IMR-90 (cell line): Measurements from ENCODE around the gene UBE2QL1. TPM values are rescaled to one million over a fixed set of nuclear protein-coding genes. Genes with fewer than 3 reads are reported as not detected.

Source experiments
- ATAC-seq: fragments of 200-7000 bp; cut with Tn5 transposase; 2 replicates; pipeline ENCODE4 v1.9.1; 2020; ENCODE audit warnings: low read depth, mild to moderate bottlenecking, moderate library complexity
- BruUV-seq: library from RNA; stranded (reverse); fragments of 400-500 nt; replicated peaks from 2 replicates; lab custom pipeline; 2021; lab: Mats Ljungman, UMichigan
- CTCF ChIA-PET: fragments of 300-600 bp; formaldehyde crosslinking; extraction: SDS; loops from one replicate; lab custom pipeline; 2021; ENCODE audit warnings: antibody characterized with exemption; lab: Yijun Ruan, JAX
- POLR2A ChIA-PET: fragments of 300-600 bp; sonication (Branson Sonifier 250); formaldehyde crosslinking; loops from one replicate; lab custom pipeline; 2022; ENCODE audit warnings: antibody characterized with exemption; ENCODE audit not compliant: unreplicated experiment; lab: Charles Lee
- DNase-seq: peaks from one replicate; pipeline ENCODE4 v3.0.0; 2013
- H2AFZ ChIP-seq: replicated peaks from 2 replicates; pipeline ENCODE3; 2013; ENCODE audit warnings: low read length, mild to moderate bottlenecking; ENCODE audit not compliant: poor library complexity
- H2AK5ac ChIP-seq: 2 replicates; pipeline ENCODE4 v1.6.1; 2013; ENCODE audit warnings: low read depth, low read length, inconsistent platforms
- H2AK9ac ChIP-seq: replicated peaks from 2 replicates; pipeline ENCODE3; 2013; ENCODE audit warnings: mild to moderate bottlenecking, low read depth, low read length, moderate library complexity; ENCODE audit not compliant: poor library complexity
- H2BK120ac ChIP-seq: 2 replicates; pipeline ENCODE4 v1.6.1; 2013; ENCODE audit warnings: low read depth, low read length, inconsistent platforms
- H2BK15ac ChIP-seq: 3 replicates; pipeline ENCODE4 v1.6.1; 2013; ENCODE audit warnings: low read depth, low read length, inconsistent platforms
- H2BK20ac ChIP-seq: 2 replicates; pipeline ENCODE4 v1.6.1; 2013; ENCODE audit warnings: low read depth, mild to moderate bottlenecking, inconsistent platforms, low read length, moderate library complexity
- H2BK5ac ChIP-seq: 2 replicates; pipeline ENCODE4 v1.6.1; 2013; ENCODE audit warnings: mild to moderate bottlenecking, low read depth, low read length, inconsistent platforms; ENCODE audit not compliant: poor library complexity, severe bottlenecking
- H3K14ac ChIP-seq: replicated peaks from 2 replicates; pipeline ENCODE4 v1.6.1; 2013; ENCODE audit warnings: low read depth, low read length, inconsistent platforms
- H3K18ac ChIP-seq: 2 replicates; pipeline ENCODE4 v1.6.1; 2013; ENCODE audit warnings: low read depth, low read length, control low read depth
- H3K23ac ChIP-seq: 2 replicates; pipeline ENCODE4 v1.6.1; 2013; ENCODE audit warnings: low read depth, low read length, inconsistent platforms
- H3K27ac ChIP-seq: 2 replicates; pipeline ENCODE4 v1.5.1; 2013; ENCODE audit warnings: mild to moderate bottlenecking, control low read depth, low read length; ENCODE audit not compliant: insufficient read depth
- H3K27me3 ChIP-seq: 2 replicates; pipeline ENCODE4 v1.6.1; 2013; ENCODE audit warnings: low read length; ENCODE audit not compliant: control insufficient read depth, insufficient read depth
- H3K36me3 ChIP-seq: 2 replicates; pipeline ENCODE4 v1.6.1; 2013; ENCODE audit warnings: low read length, mixed read lengths; ENCODE audit not compliant: control insufficient read depth, insufficient read depth
- H3K4ac ChIP-seq: 2 replicates; pipeline ENCODE4 v1.6.1; 2013; ENCODE audit warnings: low read depth, low read length, inconsistent platforms
- H3K4me1 ChIP-seq: 2 replicates; pipeline ENCODE4 v1.6.1; 2013; ENCODE audit warnings: low read length, mixed read lengths; ENCODE audit not compliant: control insufficient read depth, insufficient read depth
- H3K4me2 ChIP-seq: 2 replicates; pipeline ENCODE4 v1.6.1; 2013; ENCODE audit warnings: low read depth, mild to moderate bottlenecking, control low read depth, low read length, moderate library complexity
- H3K4me3 ChIP-seq: 2 replicates; pipeline ENCODE4 v1.5.1; 2013; ENCODE audit warnings: low read depth, mild to moderate bottlenecking, control low read depth, low read length, moderate library complexity; ENCODE audit not compliant: insufficient read depth
- H3K56ac ChIP-seq: 2 replicates; pipeline ENCODE4 v1.6.1; 2013; ENCODE audit warnings: low read length, inconsistent platforms; ENCODE audit not compliant: insufficient read depth; ENCODE audit errors: extremely low read depth
- H3K79me1 ChIP-seq, 2 experiments: 2 replicates each; pipeline ENCODE4 v1.6.1; 2013; ENCODE audit warnings: low read length in 2 of 2, inconsistent platforms in 1 of 2, low read depth in 1 of 2
- H3K9ac ChIP-seq: 2 replicates; pipeline ENCODE4 v1.6.1; 2013; ENCODE audit warnings: low read depth, low read length, control low read depth
- H3K9me1 ChIP-seq: 2 replicates; pipeline ENCODE4 v1.6.1; 2013; ENCODE audit warnings: low read length, inconsistent platforms; ENCODE audit not compliant: insufficient read depth
- H3K9me3 ChIP-seq: 2 replicates; pipeline ENCODE4 v1.6.1; 2013; ENCODE audit warnings: low read length; ENCODE audit not compliant: control insufficient read depth, insufficient read depth
- H4K20me1 ChIP-seq: 2 replicates; pipeline ENCODE4 v1.6.1; 2013; ENCODE audit warnings: low read length, inconsistent platforms; ENCODE audit not compliant: insufficient read depth
- H4K5ac ChIP-seq: 2 replicates; pipeline ENCODE4 v1.6.1; 2013; ENCODE audit warnings: mild to moderate bottlenecking, low read depth, low read length, control low read depth
- H4K8ac ChIP-seq, 2 experiments: 2 replicates each; pipeline ENCODE4 v1.6.1; 2013; ENCODE audit warnings: low read depth in 2 of 2, low read length in 2 of 2, control low read depth in 1 of 2, inconsistent platforms in 1 of 2
- H4K91ac ChIP-seq: 2 replicates; pipeline ENCODE4 v1.6.1; 2013; ENCODE audit warnings: low read depth, low read length, inconsistent platforms; ENCODE audit not compliant: insufficient read depth
- BHLHE40 ChIP-seq: fragments of 150-350 bp; IDR thresholded peaks from 2 replicates; pipeline ENCODE4 v1.6.1; 2016; ENCODE audit warnings: mild to moderate bottlenecking, low read depth, low read length
- MAFK ChIP-seq: IDR thresholded peaks from 2 replicates; pipeline ENCODE4 v1.6.1; 2012; ENCODE audit warnings: low read depth, low read length, improper control_type of control experiment
- RAD21 ChIP-seq: IDR thresholded peaks from 2 replicates; pipeline ENCODE4 v1.6.1; 2012; ENCODE audit warnings: low read length, improper control_type of control experiment
- RFX5 ChIP-seq: IDR thresholded peaks from 2 replicates; pipeline ENCODE4 v1.8.0; 2012; ENCODE audit warnings: low read depth, mild to moderate bottlenecking, low read length, moderate library complexity
- WGBS, 2 experiments: methylation state at CpG; one replicate each; pipeline versions ENCODE4 v1.1.5 to v1.1.7; 2013; ENCODE audit warnings: missing lambda C conversion rate in 2 of 2; ENCODE audit not compliant: insufficient read length in 1 of 2; ENCODE audit errors: extremely low coverage in 2 of 2; 5-methylcytosine and 5-hydroxymethylcytosine counted together
- dilution Hi-C: fragments of 300-500 bp; cut with HindIII; formaldehyde crosslinking; loops from one replicate; pipeline ENCODE4 v1.14.3; 2018; ENCODE audit warnings: low sequenced_read_pairs; ENCODE audit not compliant: unreplicated experiment
- in situ Hi-C: fragments of 300-500 bp; cut with MboI; formaldehyde crosslinking; loops from 3 replicates; pipeline ENCODE4 v1.14.3; 2019; ENCODE audit warnings: low sequenced_read_pairs, inconsistent platforms, mixed read lengths
- intact Hi-C: fragments of 100-400 bp; cut with micrococcal nuclease; formaldehyde crosslinking; loops from 2 replicates; pipeline ENCODE4 v1.10.0; 2022
- polyA plus RNA-seq, 3 experiments: library from polyadenylated mRNA; depleted of rRNA; stranded (reverse); fragments of >200 nt; gene quantifications; 2 replicates each; pipeline ENCODE4 v1.2.3, GENCODE V29; 2012; ENCODE audit warnings: low replicate concordance in 1 of 3
- total RNA-seq: library from RNA; depleted of rRNA; stranded (reverse); fragments of >200 nt; gene quantifications from 2 replicates; pipeline ENCODE4 v1.2.3, GENCODE V29; 2012
- TF ChIP-seq, protein P1 (sequence below): fragments of 150-350 bp; IDR thresholded peaks from 2 replicates; pipeline ENCODE4 v1.6.1; 2016; ENCODE audit warnings: low read depth, mild to moderate bottlenecking, low read length, moderate library complexity, borderline replicate concordance

Gene UBE2QL1
- total and polyA plus RNA-seq, 2 of the 4 experiments (the other 2 are of a cell fraction), result not detected

DNA sequence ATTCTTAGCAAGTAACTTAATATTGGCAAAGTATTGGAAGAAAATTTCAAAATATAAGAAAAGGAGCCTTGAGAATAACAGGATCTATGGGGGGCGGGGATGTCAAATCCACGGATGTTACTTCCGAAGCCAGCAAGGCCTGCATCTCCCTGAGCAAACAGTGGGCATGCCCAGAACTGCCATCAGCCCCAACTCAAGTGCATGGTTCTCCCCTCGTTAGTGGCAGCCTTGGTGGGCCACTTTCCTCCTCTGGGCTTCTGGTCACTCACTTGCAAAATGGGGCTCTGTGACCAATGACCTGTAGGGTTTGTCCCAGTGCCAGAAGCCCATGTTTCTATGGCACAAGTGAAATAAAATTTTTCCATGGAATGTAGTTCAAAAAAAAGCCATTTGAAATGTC is 43.1 kb upstream of the UBE2QL1 start:
- Histone ChIP-seq H3K56ac (no peak overlapping the region), H4K5ac (no peak overlapping the region), H4K91ac (no peak overlapping the region), H3K9me3 (no peaks in the 10 kb centered on the region), H3K14ac (no peak overlapping the region), H2AFZ (no peak overlapping the region), H2BK5ac (no peak overlapping the region), H4K8ac (no peak overlapping the region), H4K20me1 (no peaks in the 10 kb centered on the region), H3K9ac (no peak overlapping the region), H3K4me1 (no peaks in the 10 kb centered on the region), H3K27me3 (no peaks in the 10 kb centered on the region), H2AK9ac (no peak overlapping the region), H2BK15ac (no peak overlapping the region), H3K4me3 (no peak overlapping the region), H3K18ac (no peak overlapping the region), H2BK20ac (no peak overlapping the region), H3K9me1 (no peaks in the 10 kb centered on the region), H2BK120ac (no peak overlapping the region), H3K4ac (no peak overlapping the region), H3K79me1 (no peaks in the 10 kb centered on the region), H2AK5ac (no peak overlapping the region), H3K27ac (no peak overlapping the region), H3K4me2 (no peak overlapping the region), H3K23ac (no peak overlapping the region), H3K36me3 (no peaks in the 10 kb centered on the region)
- DNase-seq (no peak), ATAC-seq (no peak)
- no peak for TF ChIP-seq RFX5
- TF ChIP-seq BHLHE40, result no peak
- TF ChIP-seq RAD21, result no peak
- no peak for TF ChIP-seq MAFK
- TF ChIP-seq, protein P1, sequence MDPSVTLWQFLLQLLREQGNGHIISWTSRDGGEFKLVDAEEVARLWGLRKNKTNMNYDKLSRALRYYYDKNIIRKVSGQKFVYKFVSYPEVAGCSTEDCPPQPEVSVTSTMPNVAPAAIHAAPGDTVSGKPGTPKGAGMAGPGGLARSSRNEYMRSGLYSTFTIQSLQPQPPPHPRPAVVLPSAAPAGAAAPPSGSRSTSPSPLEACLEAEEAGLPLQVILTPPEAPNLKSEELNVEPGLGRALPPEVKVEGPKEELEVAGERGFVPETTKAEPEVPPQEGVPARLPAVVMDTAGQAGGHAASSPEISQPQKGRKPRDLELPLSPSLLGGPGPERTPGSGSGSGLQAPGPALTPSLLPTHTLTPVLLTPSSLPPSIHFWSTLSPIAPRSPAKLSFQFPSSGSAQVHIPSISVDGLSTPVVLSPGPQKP, result no peak
- ChIA-PET CTCF (no interaction called here), POLR2A (no interaction called here)
- no CpG with 5 or more reads among the region's 4 CpGs for WGBS, 2 experiments
- BruUV-seq, result no TSS peak
- dilution Hi-C loops (no loop called here), in situ Hi-C loops (no loop called here), intact Hi-C loops (no loop called here)
